GM23338 (cell line): ENCODE data around the gene ADCYAP1R1. TPM values are rescaled to one million over a fixed set of nuclear protein-coding genes. Genes with fewer than 3 reads are reported as not detected.

Experiments
- ATAC-seq: fragments of 200-7000 bp; cut with Tn5 transposase; 3 replicates; pipeline ENCODE4 v1.9.1; 2020
- DNase-seq: peaks from one replicate; pipeline ENCODE4 v3.0.0-alpha.2; 2015; ENCODE audit warnings: low spot score
- H2AFZ ChIP-seq: fragments of 200-600 bp; sonication (generic); 2 replicates; pipeline ENCODE4 v1.8.0; 2016; ENCODE audit warnings: antibody characterized with exemption, mild to moderate bottlenecking, moderate library complexity
- H3F3A ChIP-seq: fragments of 200-600 bp; sonication (generic); replicated peaks from 2 replicates; pipeline ENCODE4 v1.8.0; 2017; ENCODE audit warnings: antibody characterized with exemption, mixed run types, low read depth
- H3K27ac ChIP-seq: fragments of 200-600 bp; sonication (generic); 2 replicates; pipeline ENCODE4 v1.6.1; 2016; ENCODE audit warnings: low read depth
- H3K27me3 ChIP-seq: fragments of 200-600 bp; sonication (generic); 2 replicates; pipeline ENCODE4 v1.8.0; 2016; ENCODE audit warnings: mild to moderate bottlenecking, mixed run types, moderate library complexity; ENCODE audit not compliant: insufficient read depth
- H3K36me3 ChIP-seq: fragments of 200-600 bp; sonication (generic); 2 replicates; pipeline ENCODE4 v1.8.0; 2016; ENCODE audit warnings: mild to moderate bottlenecking; ENCODE audit not compliant: insufficient read depth
- H3K4me1 ChIP-seq: fragments of 200-600 bp; sonication (generic); 2 replicates; pipeline ENCODE4 v1.8.0; 2016; ENCODE audit warnings: mild to moderate bottlenecking, moderate library complexity; ENCODE audit not compliant: insufficient read depth
- H3K4me2 ChIP-seq: fragments of 200-600 bp; sonication (generic); 2 replicates; pipeline ENCODE4 v1.7.1; 2017; ENCODE audit warnings: mixed run types
- H3K4me3 ChIP-seq: fragments of 200-600 bp; sonication (generic); 2 replicates; pipeline ENCODE4 v1.6.1; 2016; ENCODE audit warnings: mixed run types
- H3K79me2 ChIP-seq: fragments of 200-600 bp; sonication (generic); replicated peaks from 2 replicates; pipeline ENCODE4 v1.8.0; 2017; ENCODE audit warnings: mild to moderate bottlenecking; ENCODE audit not compliant: insufficient read depth
- H3K9me2 ChIP-seq: fragments of 200-600 bp; sonication (generic); 2 replicates; pipeline ENCODE4 v1.8.0; 2017; ENCODE audit not compliant: insufficient read depth
- H4K20me1 ChIP-seq: fragments of 200-600 bp; sonication (generic); replicated peaks from 2 replicates; pipeline ENCODE4 v1.8.0; 2017; ENCODE audit warnings: mild to moderate bottlenecking; ENCODE audit not compliant: insufficient read depth
- H3K27ac Mint-ChIP-seq: 2 replicates; pipeline ENCODE4 v1.8.0; 2020; ENCODE audit warnings: inconsistent platforms, mild to moderate bottlenecking, moderate library complexity, mixed read lengths
- H3K27me3 Mint-ChIP-seq: 3 replicates; pipeline ENCODE4 v1.8.0; 2022; ENCODE audit warnings: low read depth, mild to moderate bottlenecking, moderate library complexity, mixed read lengths, inconsistent platforms; ENCODE audit not compliant: insufficient read depth, poor library complexity
- H3K36me3 Mint-ChIP-seq: 3 replicates; pipeline ENCODE4 v1.8.0; 2021; ENCODE audit warnings: low read depth, mild to moderate bottlenecking, inconsistent platforms, moderate library complexity, mixed read lengths
- H3K4me1 Mint-ChIP-seq: 3 replicates; pipeline ENCODE4 v1.8.0; 2020; ENCODE audit warnings: mild to moderate bottlenecking, inconsistent platforms, mixed read lengths
- H3K4me3 Mint-ChIP-seq: 3 replicates; pipeline ENCODE4 v1.8.0; 2021; ENCODE audit warnings: moderate library complexity, mild to moderate bottlenecking, inconsistent platforms, mixed read lengths
- H3K9me3 Mint-ChIP-seq: 3 replicates; pipeline ENCODE4 v1.8.0; 2020; ENCODE audit warnings: moderate library complexity, mild to moderate bottlenecking, inconsistent platforms, mixed read lengths
- CREB1 ChIP-seq: fragments of 250-450 bp; sonication (Bioruptor Pico); IDR thresholded peaks from 2 replicates; pipeline ENCODE4 v1.5.0; 2020; ENCODE audit warnings: low read depth, mild to moderate bottlenecking, moderate library complexity
- polyA plus RNA-seq: library from polyadenylated mRNA; unstranded; fragments of >200 nt; fragmentation: Nextera tagmentation; extraction: Ambion mirVana; gene quantifications from 2 replicates; pipeline ENCODE4 v1.2.1, GENCODE V29; 2016
- total RNA-seq: library from RNA; depleted of rRNA; stranded (reverse); fragments of >200 nt; shearing (Covaris generic); gene quantifications from 2 replicates; pipeline ENCODE4 v1.2.3, GENCODE V29; 2014
- TF ChIP-seq, protein P1 (sequence below): IDR thresholded peaks from 2 replicates; pipeline ENCODE4 v1.6.1; 2016; ENCODE audit warnings: antibody characterized with exemption
- TF ChIP-seq, protein P2 (sequence below), 2 experiments: fragments of 200-600 bp in 1 of 2; sonication (generic) in 1 of 2; conservative IDR thresholded peaks; 2 replicates each; pipeline versions ENCODE4 v1.5.1 to v1.6.1; 2016 to 2017; ENCODE audit warnings: antibody characterized with exemption in 2 of 2, low read depth in 2 of 2, mild to moderate bottlenecking in 2 of 2, moderate library complexity in 1 of 2
- TF ChIP-seq, protein P3 (sequence below): IDR thresholded peaks from one replicate; pipeline ENCODE4 v1.6.1; 2018; ENCODE audit warnings: antibody characterized with exemption; ENCODE audit not compliant: unreplicated experiment
- TF ChIP-seq, protein P4 (sequence below): fragments of 250-450 bp; sonication (Bioruptor Pico); IDR thresholded peaks from 2 replicates; pipeline ENCODE4 v1.5.0; 2020; ENCODE audit warnings: mild to moderate bottlenecking, moderate library complexity

ADCYAP1R1 gene
- total and polyA plus RNA-seq, 2 experiments from 2014 or later = 1.8 to 10.6 TPM

DNA sequence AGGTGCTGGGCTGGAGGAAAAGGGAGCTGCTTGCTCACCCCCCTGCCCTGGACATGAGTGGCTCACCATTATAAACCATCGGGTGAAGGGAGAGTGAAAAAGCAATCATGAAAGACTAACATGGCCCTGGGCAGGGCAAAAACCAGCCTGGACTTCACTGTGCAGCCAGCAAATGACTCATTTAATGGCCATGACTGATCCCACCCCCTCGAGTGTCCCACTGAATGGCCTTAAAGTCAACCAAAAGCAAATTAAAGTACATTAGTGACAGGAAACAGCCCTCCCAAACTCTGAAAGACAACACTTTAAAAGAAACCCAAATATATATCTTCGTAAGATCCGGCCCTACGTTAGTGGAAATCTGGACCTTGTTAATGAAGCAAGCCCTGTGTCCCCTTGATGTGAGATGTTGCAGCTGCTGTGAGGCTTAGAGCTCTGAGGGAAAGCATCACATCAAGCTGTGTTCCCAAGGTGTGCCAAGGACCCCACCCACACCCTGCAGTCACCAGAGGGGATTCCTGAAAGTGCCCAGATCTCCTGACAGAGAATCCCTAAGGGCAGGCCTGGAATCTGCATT lies 31.2 kb downstream of the ADCYAP1R1 start:
- no peak overlapping the region for H3K4me3 ChIP-seq
- H3K9me2 ChIP-seq = no peaks in the 10 kb centered on the region
- TF ChIP-seq, protein P1, sequence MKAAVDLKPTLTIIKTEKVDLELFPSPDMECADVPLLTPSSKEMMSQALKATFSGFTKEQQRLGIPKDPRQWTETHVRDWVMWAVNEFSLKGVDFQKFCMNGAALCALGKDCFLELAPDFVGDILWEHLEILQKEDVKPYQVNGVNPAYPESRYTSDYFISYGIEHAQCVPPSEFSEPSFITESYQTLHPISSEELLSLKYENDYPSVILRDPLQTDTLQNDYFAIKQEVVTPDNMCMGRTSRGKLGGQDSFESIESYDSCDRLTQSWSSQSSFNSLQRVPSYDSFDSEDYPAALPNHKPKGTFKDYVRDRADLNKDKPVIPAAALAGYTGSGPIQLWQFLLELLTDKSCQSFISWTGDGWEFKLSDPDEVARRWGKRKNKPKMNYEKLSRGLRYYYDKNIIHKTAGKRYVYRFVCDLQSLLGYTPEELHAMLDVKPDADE = no peak
- TF ChIP-seq, protein P2, sequence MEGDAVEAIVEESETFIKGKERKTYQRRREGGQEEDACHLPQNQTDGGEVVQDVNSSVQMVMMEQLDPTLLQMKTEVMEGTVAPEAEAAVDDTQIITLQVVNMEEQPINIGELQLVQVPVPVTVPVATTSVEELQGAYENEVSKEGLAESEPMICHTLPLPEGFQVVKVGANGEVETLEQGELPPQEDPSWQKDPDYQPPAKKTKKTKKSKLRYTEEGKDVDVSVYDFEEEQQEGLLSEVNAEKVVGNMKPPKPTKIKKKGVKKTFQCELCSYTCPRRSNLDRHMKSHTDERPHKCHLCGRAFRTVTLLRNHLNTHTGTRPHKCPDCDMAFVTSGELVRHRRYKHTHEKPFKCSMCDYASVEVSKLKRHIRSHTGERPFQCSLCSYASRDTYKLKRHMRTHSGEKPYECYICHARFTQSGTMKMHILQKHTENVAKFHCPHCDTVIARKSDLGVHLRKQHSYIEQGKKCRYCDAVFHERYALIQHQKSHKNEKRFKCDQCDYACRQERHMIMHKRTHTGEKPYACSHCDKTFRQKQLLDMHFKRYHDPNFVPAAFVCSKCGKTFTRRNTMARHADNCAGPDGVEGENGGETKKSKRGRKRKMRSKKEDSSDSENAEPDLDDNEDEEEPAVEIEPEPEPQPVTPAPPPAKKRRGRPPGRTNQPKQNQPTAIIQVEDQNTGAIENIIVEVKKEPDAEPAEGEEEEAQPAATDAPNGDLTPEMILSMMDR (conservative IDR thresholded peaks at IDR 0.05; ENCODE audit: low read depth in 2 of 2) = no peak
- TF ChIP-seq CREB1 = no peak
- TF ChIP-seq, protein P3, sequence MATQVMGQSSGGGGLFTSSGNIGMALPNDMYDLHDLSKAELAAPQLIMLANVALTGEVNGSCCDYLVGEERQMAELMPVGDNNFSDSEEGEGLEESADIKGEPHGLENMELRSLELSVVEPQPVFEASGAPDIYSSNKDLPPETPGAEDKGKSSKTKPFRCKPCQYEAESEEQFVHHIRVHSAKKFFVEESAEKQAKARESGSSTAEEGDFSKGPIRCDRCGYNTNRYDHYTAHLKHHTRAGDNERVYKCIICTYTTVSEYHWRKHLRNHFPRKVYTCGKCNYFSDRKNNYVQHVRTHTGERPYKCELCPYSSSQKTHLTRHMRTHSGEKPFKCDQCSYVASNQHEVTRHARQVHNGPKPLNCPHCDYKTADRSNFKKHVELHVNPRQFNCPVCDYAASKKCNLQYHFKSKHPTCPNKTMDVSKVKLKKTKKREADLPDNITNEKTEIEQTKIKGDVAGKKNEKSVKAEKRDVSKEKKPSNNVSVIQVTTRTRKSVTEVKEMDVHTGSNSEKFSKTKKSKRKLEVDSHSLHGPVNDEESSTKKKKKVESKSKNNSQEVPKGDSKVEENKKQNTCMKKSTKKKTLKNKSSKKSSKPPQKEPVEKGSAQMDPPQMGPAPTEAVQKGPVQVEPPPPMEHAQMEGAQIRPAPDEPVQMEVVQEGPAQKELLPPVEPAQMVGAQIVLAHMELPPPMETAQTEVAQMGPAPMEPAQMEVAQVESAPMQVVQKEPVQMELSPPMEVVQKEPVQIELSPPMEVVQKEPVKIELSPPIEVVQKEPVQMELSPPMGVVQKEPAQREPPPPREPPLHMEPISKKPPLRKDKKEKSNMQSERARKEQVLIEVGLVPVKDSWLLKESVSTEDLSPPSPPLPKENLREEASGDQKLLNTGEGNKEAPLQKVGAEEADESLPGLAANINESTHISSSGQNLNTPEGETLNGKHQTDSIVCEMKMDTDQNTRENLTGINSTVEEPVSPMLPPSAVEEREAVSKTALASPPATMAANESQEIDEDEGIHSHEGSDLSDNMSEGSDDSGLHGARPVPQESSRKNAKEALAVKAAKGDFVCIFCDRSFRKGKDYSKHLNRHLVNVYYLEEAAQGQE = no peak
- TF ChIP-seq, protein P4, sequence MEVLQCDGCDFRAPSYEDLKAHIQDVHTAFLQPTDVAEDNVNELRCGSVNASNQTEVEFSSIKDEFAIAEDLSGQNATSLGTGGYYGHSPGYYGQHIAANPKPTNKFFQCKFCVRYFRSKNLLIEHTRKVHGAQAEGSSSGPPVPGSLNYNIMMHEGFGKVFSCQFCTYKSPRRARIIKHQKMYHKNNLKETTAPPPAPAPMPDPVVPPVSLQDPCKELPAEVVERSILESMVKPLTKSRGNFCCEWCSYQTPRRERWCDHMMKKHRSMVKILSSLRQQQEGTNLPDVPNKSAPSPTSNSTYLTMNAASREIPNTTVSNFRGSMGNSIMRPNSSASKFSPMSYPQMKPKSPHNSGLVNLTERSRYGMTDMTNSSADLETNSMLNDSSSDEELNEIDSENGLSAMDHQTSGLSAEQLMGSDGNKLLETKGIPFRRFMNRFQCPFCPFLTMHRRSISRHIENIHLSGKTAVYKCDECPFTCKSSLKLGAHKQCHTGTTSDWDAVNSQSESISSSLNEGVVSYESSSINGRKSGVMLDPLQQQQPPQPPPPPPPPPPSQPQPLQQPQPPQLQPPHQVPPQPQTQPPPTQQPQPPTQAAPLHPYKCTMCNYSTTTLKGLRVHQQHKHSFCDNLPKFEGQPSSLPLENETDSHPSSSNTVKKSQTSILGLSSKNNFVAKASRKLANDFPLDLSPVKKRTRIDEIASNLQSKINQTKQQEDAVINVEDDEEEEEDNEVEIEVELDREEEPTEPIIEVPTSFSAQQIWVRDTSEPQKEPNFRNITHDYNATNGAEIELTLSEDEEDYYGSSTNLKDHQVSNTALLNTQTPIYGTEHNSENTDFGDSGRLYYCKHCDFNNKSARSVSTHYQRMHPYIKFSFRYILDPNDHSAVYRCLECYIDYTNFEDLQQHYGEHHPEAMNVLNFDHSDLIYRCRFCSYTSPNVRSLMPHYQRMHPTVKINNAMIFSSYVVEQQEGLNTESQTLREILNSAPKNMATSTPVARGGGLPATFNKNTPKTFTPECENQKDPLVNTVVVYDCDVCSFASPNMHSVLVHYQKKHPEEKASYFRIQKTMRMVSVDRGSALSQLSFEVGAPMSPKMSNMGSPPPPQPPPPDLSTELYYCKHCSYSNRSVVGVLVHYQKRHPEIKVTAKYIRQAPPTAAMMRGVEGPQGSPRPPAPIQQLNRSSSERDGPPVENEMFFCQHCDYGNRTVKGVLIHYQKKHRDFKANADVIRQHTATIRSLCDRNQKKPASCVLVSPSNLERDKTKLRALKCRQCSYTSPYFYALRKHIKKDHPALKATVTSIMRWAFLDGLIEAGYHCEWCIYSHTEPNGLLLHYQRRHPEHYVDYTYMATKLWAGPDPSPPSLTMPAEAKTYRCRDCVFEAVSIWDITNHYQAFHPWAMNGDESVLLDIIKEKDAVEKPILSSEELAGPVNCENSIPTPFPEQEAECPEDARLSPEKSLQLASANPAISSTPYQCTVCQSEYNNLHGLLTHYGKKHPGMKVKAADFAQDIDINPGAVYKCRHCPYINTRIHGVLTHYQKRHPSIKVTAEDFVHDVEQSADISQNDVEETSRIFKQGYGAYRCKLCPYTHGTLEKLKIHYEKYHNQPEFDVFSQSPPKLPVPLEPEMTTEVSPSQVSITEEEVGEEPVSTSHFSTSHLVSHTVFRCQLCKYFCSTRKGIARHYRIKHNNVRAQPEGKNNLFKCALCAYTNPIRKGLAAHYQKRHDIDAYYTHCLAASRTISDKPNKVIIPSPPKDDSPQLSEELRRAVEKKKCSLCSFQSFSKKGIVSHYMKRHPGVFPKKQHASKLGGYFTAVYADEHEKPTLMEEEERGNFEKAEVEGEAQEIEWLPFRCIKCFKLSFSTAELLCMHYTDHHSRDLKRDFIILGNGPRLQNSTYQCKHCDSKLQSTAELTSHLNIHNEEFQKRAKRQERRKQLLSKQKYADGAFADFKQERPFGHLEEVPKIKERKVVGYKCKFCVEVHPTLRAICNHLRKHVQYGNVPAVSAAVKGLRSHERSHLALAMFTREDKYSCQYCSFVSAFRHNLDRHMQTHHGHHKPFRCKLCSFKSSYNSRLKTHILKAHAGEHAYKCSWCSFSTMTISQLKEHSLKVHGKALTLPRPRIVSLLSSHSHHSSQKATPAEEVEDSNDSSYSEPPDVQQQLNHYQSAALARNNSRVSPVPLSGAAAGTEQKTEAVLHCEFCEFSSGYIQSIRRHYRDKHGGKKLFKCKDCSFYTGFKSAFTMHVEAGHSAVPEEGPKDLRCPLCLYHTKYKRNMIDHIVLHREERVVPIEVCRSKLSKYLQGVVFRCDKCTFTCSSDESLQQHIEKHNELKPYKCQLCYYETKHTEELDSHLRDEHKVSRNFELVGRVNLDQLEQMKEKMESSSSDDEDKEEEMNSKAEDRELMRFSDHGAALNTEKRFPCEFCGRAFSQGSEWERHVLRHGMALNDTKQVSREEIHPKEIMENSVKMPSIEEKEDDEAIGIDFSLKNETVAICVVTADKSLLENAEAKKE (CRISPR knock-in tag) = no peak
- peaks cover 8% of the 10 kb centered on the region; the same call in 2 of the 3 replicates for H3K36me3 Mint-ChIP-seq
- H3K4me1 Mint-ChIP-seq = peaks cover 9% of the 10 kb centered on the region
- H3K27me3 ChIP-seq = no peaks in the 10 kb centered on the region
- H3K4me3 Mint-ChIP-seq = no peak overlapping the region; the same call in 2 of the 3 replicates
- H3K9me3 Mint-ChIP-seq = no peaks in the 10 kb centered on the region
- H4K20me1 ChIP-seq = no peaks in the 10 kb centered on the region
- no peak overlapping the region for H2AFZ ChIP-seq
- no peak overlapping the region for H3K27ac Mint-ChIP-seq
- no peaks in the 10 kb centered on the region for H3K79me2 ChIP-seq
- peaks cover 10% of the 10 kb centered on the region for H3K27me3 Mint-ChIP-seq
- no peak overlapping the region for H3K4me2 ChIP-seq
- no peaks in the 10 kb centered on the region for H3F3A ChIP-seq
- no peak overlapping the region for H3K27ac ChIP-seq
- H3K4me1 ChIP-seq = no peaks in the 10 kb centered on the region
- DNase-seq (no peak), ATAC-seq (no peak)
- H3K36me3 ChIP-seq = no peaks in the 10 kb centered on the region
